Measurements from ENCODE around the gene SMYD2.

DNA sequence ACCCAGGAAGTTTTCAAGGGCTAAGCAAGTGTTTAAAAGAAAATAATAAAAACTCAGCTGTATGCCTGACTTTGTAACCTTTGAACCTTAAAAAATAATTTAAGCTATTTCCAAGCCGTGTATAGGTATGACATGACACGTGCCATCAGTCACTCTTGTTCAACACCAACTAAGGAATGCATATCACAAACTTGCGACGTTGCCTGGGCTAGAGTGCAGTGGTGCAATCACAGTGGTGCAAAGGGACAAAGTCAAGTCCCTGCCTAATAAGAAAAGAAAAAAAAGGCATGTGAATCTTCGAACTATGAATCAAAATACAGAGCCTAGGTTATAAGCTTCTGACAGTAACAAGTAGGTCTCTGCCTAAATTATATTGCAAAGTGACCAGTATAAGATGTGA, 79.2 kb downstream of the SMYD2 start:
- TF ChIP-seq GATA2 (IDR thresholded peaks at IDR 0.05; ENCODE audit: low read depth, low read length): no peak
- no peak for TF ChIP-seq GATA3 (IDR thresholded peaks at IDR 0.05; ENCODE audit: low read depth, low read length)
